Lung (tissue), 12 donors: Measurements from ENCODE around the gene MPIG6B. TPM values are rescaled to one million over a fixed set of nuclear protein-coding genes. Genes with fewer than 3 reads are reported as not detected.

Source experiments
- ATAC-seq: fragments of 200-7000 bp; cut with Tn5 transposase; one replicate; pipeline ENCODE4 v1.9.1; 2020; ENCODE audit warnings: moderate number of reproducible peaks; ENCODE audit not compliant: insufficient read depth, low FRiP score
- DNase-seq, 3 donors: peaks; one replicate each; pipeline ENCODE4 v3.0.0-alpha.2; 2013 to 2017
- H3K27ac ChIP-seq, 2 donors: one replicate each; pipeline ENCODE4 v1.5.1; 2013; ENCODE audit warnings: mild to moderate bottlenecking in 2 of 2, moderate library complexity in 2 of 2, control low read depth in 1 of 2, inconsistent platforms in 1 of 2, low read depth in 1 of 2, low read length in 1 of 2
- H3K27me3 ChIP-seq, 3 donors: one replicate each; pipeline ENCODE4 v1.5.1; 2013; ENCODE audit warnings: low read length in 2 of 3; ENCODE audit not compliant: control insufficient read depth in 3 of 3, insufficient read depth in 3 of 3
- H3K36me3 ChIP-seq, 4 donors: one replicate each; pipeline ENCODE4 v1.5.1; 2013; ENCODE audit warnings: low read length in 4 of 4, mild to moderate bottlenecking in 1 of 4, moderate library complexity in 1 of 4; ENCODE audit not compliant: control insufficient read depth in 4 of 4, insufficient read depth in 4 of 4
- H3K4me1 ChIP-seq, 5 donors: one replicate each; pipeline ENCODE4 v1.5.1; 2013; ENCODE audit warnings: low read length in 5 of 5, mild to moderate bottlenecking in 2 of 5, moderate library complexity in 1 of 5; ENCODE audit not compliant: control insufficient read depth in 5 of 5, insufficient read depth in 5 of 5
- H3K4me3 ChIP-seq: one replicate; pipeline ENCODE4 v1.5.1; 2013; ENCODE audit warnings: mild to moderate bottlenecking, control low read depth, moderate library complexity
- H3K9ac ChIP-seq, 2 donors: one replicate each; pipeline ENCODE4 v1.5.1; 2013; ENCODE audit warnings: low read length in 2 of 2, control low read depth in 1 of 2; ENCODE audit not compliant: insufficient read depth in 1 of 2
- H3K9me3 ChIP-seq, 4 donors: one replicate each; pipeline ENCODE4 v1.5.1; 2013; ENCODE audit warnings: low read length in 3 of 4, mild to moderate bottlenecking in 1 of 4, moderate library complexity in 1 of 4; ENCODE audit not compliant: control insufficient read depth in 4 of 4, insufficient read depth in 3 of 4
- CTCF ChIP-seq: IDR thresholded peaks from 2 replicates; pipeline ENCODE4 v1.5.1; 2012; ENCODE audit warnings: mild to moderate bottlenecking; ENCODE audit errors: control extremely low read depth, extremely low read depth
- WGBS, 2 donors: extraction: QIAGEN DNeasy Blood & Tissue Kit; methylation state at CpG; one replicate each; pipeline ENCODE4 v1.1.7; 2013; 5-methylcytosine and 5-hydroxymethylcytosine counted together
- polyA plus RNA-seq, 2 donors: library from polyadenylated mRNA; stranded (reverse); fragments of 200-250 nt; gene quantifications; one replicate each; pipeline ENCODE4 v1.2.1, GENCODE V29; 2013
- total RNA-seq, 2 donors: library from RNA; depleted of rRNA in 1 of 2; stranded (reverse); fragments of >200 nt in 1 of 2; gene quantifications; one replicate each; pipeline ENCODE4 v1.2.1, GENCODE V29; 2014 to 2021
- donor health status: control.
- donor health status: control.
- donor health status: Bipolar disorder and iron deficiency.
- donor health status: healthy.
- donor health status: DM: yes; HTN: yes; CAD: no.

MPIG6B gene
- total and polyA plus RNA-seq, 4 donors = 0.45 to 2.3 (median 0.86) TPM

DNA sequence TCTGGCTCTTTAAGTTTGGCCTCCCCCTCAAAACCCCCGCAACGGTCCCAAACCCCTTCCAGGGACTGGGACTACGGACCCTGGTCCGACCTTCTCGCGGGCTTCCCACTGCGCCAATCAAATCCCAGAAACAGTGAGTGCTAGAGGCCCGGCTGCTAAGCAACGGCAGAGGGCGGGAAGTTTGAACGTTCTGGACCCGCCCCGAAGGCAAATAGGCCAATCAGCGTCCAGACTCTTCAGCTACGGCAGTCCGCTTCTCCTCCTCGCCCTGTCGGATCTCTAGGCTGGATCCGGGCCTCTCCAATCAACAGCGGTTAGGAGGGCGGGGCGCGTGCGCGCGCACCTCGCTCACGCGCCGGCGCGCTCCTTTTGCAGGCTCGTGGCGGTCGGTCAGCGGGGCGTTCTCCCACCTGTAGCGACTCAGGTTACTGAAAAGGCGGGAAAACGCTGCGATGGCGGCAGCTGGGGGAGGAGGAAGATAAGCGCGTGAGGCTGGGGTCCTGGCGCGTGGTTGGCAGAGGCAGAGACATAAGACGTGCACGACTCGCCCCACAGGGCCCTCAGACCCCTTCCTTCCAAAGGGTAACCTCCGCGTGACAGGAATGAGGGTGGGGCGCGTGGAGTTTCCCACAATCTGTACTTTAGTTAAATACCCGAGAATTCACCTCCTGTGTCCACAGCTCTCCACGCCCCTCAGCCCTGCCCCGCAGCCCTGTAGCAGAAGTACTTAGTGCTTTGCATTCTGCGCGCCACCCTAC lies 16.6 kb downstream of the MPIG6B start, which contains the start of gene MSH5:
TSS of gene MSH5 (plus strand) at position 367 of the 758 bp plus-strand sequence. CDS start 462 bp downstream, outside the sequence.
- Histone ChIP-seq H3K4me1 (peaks cover 0 to 38% (median 17%) of the 10 kb centered on the region in 5 donors), H3K27ac (peak within 1 kb of the TSS in 1 of 2 donors; percentile 93), H3K9me3 (no peaks in the 10 kb centered on the region), H3K9ac (peak within 1 kb of the TSS in 1 of 2 donors; percentile 70), H3K4me3 (peak within 1 kb of the TSS; percentile 74), H3K27me3 (no peaks in the 10 kb centered on the region), H3K36me3 (peaks cover 0 to 4% (median 0%) of the 10 kb centered on the region in 4 donors)
- WGBS, 2 donors = 0% methylated on average over 58 of the region's 58 CpGs
- peak; percentile 92 for ATAC-seq
- DNase-seq = peak; percentile 99 to 100 (median 100)
- TF ChIP-seq CTCF = no peak

DNA sequence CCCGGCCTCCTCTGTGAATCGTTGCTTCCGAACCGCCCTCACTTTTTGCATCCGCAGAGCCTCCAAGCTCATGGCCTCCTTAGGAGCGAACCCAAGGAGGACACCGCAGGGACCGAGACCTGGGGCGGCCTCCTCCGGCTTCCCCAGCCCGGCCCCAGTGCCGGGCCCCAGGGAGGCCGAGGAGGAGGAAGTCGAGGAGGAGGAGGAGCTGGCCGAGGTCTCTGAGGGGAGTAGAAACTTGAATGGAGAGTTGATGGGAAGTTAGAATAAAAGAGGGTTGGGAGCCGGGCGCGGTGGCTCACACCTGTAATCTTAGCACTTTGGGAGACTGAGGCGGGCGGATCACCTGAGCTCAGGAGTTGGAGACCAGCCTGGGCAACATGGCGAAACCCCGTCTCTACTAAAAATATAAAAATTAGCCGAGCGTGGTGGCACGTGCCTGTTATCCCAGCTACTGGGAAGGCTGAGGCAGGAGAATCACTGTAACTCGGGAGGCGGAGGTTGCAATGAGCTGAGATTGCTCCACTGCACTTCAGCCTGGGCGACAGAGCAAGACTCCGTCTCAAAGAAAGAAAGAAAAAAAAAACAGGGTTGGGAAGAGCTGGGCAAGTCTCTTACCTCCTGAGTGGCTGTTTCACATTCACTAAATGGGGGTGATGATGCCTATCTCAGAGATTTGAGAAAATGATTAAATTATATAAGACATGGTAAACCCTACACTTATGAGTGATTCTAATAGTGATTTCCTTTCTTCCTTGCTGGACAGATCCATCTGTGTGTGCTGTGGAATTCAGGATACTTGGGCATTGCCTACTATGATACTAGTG lies 17.4 kb downstream of the MPIG6B start:
- Histone ChIP-seq H3K9me3 (no peaks in the 10 kb centered on the region), H3K27ac (peak overlapping the region in 1 of 2 donors; percentile 91), H3K27me3 (no peaks in the 10 kb centered on the region), H3K9ac (no peak overlapping the region), H3K4me1 (peaks cover 0 to 36% (median 17%) of the 10 kb centered on the region in 5 donors), H3K36me3 (peaks cover 0 to 4% (median 0%) of the 10 kb centered on the region in 4 donors), H3K4me3 (peak overlapping the region; percentile 74)
- ATAC-seq (peak; percentile 8), DNase-seq (no peak)
- no peak for TF ChIP-seq CTCF
- 7 to 13% methylated on average over 29 of the region's 29 CpGs for WGBS, 2 donors

GRCh38 chr6:31741815-31742214 lies 18.6 kb downstream of the MPIG6B start:
- DNase-seq = no peak
- Histone ChIP-seq H3K4me3 (no peak overlapping the region), H3K27ac (no peak overlapping the region), H3K4me1 (peaks cover 0 to 31% (median 14%) of the 10 kb centered on the region in 5 donors), H3K36me3 (peaks cover 0 to 4% (median 0%) of the 10 kb centered on the region in 4 donors), H3K27me3 (no peaks in the 10 kb centered on the region), H3K9me3 (no peaks in the 10 kb centered on the region), H3K9ac (no peak overlapping the region)
- TF ChIP-seq CTCF = no peak
- WGBS, 2 donors = 90 to 93% methylated on average over 2 of the region's 2 CpGs
- ATAC-seq = no peak
